Adrenal gland (tissue), 5 donors: ENCODE measurements around the gene PMEPA1.

ENCODE experiments used
- CTCF ChIP-seq, 6 experiments: fragments of 450-650 bp in 4 of 6; fragments of 200-600 bp in 2 of 6; sonication (generic) in 1 of 6; IDR thresholded peaks; 1 replicate in 5 of 6; 2 replicates in 1 of 6; pipeline versions ENCODE4 v1.5.1 to v1.8.0; 2016 to 2021; ENCODE audit warnings: antibody characterized with exemption in 6 of 6, mild to moderate bottlenecking in 2 of 6, moderate library complexity in 1 of 6
- POLR2A ChIP-seq, 2 donors: fragments of 450-650 bp; IDR thresholded peaks; one replicate each; pipeline ENCODE4 v1.6.1; 2017; ENCODE audit warnings: antibody characterized with exemption in 2 of 2, mild to moderate bottlenecking in 2 of 2, moderate library complexity in 1 of 2
- donor health status: DM: no; HTN: no; CAD: no.

- TF ChIP-seq POLR2A (IDR thresholded peaks at IDR 0.05), result no peak
- no peak for TF ChIP-seq CTCF (IDR thresholded peaks at IDR 0.05)
These were observed 93.5 kb downstream of the PMEPA1 start for GRCh38 chr20:57616143-57616951.
